Upper lobe of right lung (tissue), 1 donor: Measurements from ENCODE around the gene TBCK. TPM values are rescaled to one million over a fixed set of nuclear protein-coding genes. Genes with fewer than 3 reads are reported as not detected.
"Not testable (repeated sequence)": the region's sequence is repeated elsewhere in the genome, so short reads cannot be mapped to it uniquely, and the experiment has no call there.

Source experiments
- ATAC-seq: fragments of 200-7000 bp; cut with Tn5 transposase; one replicate; pipeline ENCODE4 v1.9.1; 2020; ENCODE audit warnings: mild to moderate bottlenecking, moderate library complexity
- DNase-seq: peaks from one replicate; pipeline ENCODE4 v3.0.0-alpha.2; 2020
- H3K27ac ChIP-seq: fragments of 200-600 bp; one replicate; pipeline ENCODE4 v1.8.0; 2022
- H3K27me3 ChIP-seq: fragments of 200-600 bp; one replicate; pipeline ENCODE4 v1.8.0; 2022; ENCODE audit warnings: mild to moderate bottlenecking
- H3K36me3 ChIP-seq: fragments of 200-600 bp; one replicate; pipeline ENCODE4 v1.8.0; 2022
- H3K4me1 ChIP-seq: fragments of 200-600 bp; one replicate; pipeline ENCODE4 v1.8.0; 2022
- H3K4me3 ChIP-seq: fragments of 200-600 bp; one replicate; pipeline ENCODE4 v1.8.0; 2022; ENCODE audit warnings: mild to moderate bottlenecking
- H3K9me3 ChIP-seq: fragments of 200-600 bp; one replicate; pipeline ENCODE4 v1.8.0; 2022
- intact Hi-C: fragments of 100-400 bp; cut with DNase I; formaldehyde crosslinking; loops from one replicate; pipeline ENCODE4 v1.11.0; 2022
- total RNA-seq: library from RNA; stranded (reverse); fragmentation: NEBNext Ultra II Directional; extraction: Animal tissue kit (Norgen Biotek cat#: 25700); gene quantifications from one replicate; pipeline ENCODE4 v1.2.1, GENCODE V29; 2021
- TF ChIP-seq, protein P1 (sequence below): fragments of 200-600 bp; IDR thresholded peaks from one replicate; pipeline ENCODE4 v1.8.0; 2022; ENCODE audit warnings: antibody characterized with exemption
- donor health status: DM: no; HTN: yes; CAD: no; lungs with severe emphysema.

TBCK gene
- total RNA-seq, 1 donor from 2014 or later: 51.7 TPM

- H3K4me1 ChIP-seq: no peaks in the 10 kb centered on the region
Observed at GRCh38 chr4:106334741-106335470, 18.9 kb upstream of the TBCK start.

GRCh38 chr4:106333186-106333585 is 17.2 kb upstream of the TBCK start:
- ATAC-seq (no peak), DNase-seq (no peak)
- TF ChIP-seq, protein P1, sequence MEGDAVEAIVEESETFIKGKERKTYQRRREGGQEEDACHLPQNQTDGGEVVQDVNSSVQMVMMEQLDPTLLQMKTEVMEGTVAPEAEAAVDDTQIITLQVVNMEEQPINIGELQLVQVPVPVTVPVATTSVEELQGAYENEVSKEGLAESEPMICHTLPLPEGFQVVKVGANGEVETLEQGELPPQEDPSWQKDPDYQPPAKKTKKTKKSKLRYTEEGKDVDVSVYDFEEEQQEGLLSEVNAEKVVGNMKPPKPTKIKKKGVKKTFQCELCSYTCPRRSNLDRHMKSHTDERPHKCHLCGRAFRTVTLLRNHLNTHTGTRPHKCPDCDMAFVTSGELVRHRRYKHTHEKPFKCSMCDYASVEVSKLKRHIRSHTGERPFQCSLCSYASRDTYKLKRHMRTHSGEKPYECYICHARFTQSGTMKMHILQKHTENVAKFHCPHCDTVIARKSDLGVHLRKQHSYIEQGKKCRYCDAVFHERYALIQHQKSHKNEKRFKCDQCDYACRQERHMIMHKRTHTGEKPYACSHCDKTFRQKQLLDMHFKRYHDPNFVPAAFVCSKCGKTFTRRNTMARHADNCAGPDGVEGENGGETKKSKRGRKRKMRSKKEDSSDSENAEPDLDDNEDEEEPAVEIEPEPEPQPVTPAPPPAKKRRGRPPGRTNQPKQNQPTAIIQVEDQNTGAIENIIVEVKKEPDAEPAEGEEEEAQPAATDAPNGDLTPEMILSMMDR: no peak
- Histone ChIP-seq H3K27ac (no peak overlapping the region), H3K4me1 (no peaks in the 10 kb centered on the region), H3K9me3 (no peaks in the 10 kb centered on the region), H3K4me3 (no peak overlapping the region), H3K27me3 (no peaks in the 10 kb centered on the region), H3K36me3 (peaks cover 99% of the 10 kb centered on the region)
- intact Hi-C loops: no loop called here

More at GRCh38 chr4:106334741-106335470, 18.9 kb upstream of the TBCK start:
- Histone ChIP-seq H3K4me3 (no peak overlapping the region), H3K27me3 (no peaks in the 10 kb centered on the region), H3K9me3 (no peaks in the 10 kb centered on the region), H3K27ac (no peak overlapping the region), H3K36me3 (peaks cover 90% of the 10 kb centered on the region)
- no peak for ATAC-seq
- DNase-seq: no peak
- TF ChIP-seq, protein P1: no peak
- intact Hi-C loops: no loop called here

- intact Hi-C loops: no loop called here
- no peak overlapping the region for H3K27ac ChIP-seq
- ATAC-seq (peak; percentile 68), DNase-seq (no peak)
- TF ChIP-seq, protein P1: peak; percentile 60
- peaks cover 84% of the 10 kb centered on the region for H3K36me3 ChIP-seq
- no peak overlapping the region for H3K4me3 ChIP-seq
- H3K9me3 ChIP-seq: no peaks in the 10 kb centered on the region
- no peaks in the 10 kb centered on the region for H3K4me1 ChIP-seq
- no peaks in the 10 kb centered on the region for H3K27me3 ChIP-seq
Observed at GRCh38 chr4:106329041-106329618, 13.1 kb upstream of the TBCK start.

DNA sequence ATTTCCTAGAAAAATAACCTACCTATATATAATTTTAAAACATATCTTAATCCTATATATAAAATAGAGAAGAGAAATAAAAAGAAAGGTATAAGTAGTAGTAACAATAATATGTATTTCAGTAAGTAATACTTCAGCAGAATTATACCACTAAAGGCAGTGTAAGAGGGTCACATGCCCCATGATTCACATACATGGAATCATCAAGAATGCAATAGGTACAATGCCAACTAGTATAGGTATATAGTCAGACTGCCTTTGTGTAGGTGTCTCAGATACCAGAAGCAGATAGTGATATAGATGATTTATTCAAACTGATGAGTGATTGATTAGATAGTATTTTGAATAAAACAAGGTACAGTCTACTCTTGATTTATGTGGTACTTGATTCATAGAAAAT is 9.8 kb upstream of the TBCK start:
- Histone ChIP-seq H3K27me3 (no peaks in the 10 kb centered on the region), H3K9me3 (no peaks in the 10 kb centered on the region), H3K4me3 (no peak overlapping the region), H3K36me3 (peaks cover 51% of the 10 kb centered on the region), H3K27ac (no peak overlapping the region), H3K4me1 (no peaks in the 10 kb centered on the region)
- ATAC-seq (no peak), DNase-seq (no peak)
- intact Hi-C loops: no loop called here
- TF ChIP-seq, protein P1: no peak

DNA sequence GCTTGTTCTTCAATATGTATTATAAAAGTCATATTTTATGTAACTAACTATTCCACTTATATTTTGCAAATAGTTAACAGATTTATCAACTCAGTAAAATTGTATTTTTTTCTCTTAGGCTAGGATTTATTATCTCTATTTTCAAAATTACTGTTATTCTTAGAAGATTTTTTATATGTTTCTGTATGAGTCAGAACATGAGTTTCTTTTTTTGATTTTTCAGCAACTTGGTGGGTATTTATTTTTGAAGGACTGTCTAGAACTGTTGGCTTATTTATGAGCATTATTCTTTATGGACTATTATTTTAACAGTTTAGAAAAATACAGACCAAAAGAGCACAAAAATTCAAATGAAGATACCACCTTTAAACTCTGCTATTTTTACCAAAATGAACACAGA is 7.1 kb upstream of the TBCK start:
- DNase-seq (no peak), ATAC-seq (no peak)
- Histone ChIP-seq H3K4me3 (no peak overlapping the region), H3K36me3 (peaks cover 25% of the 10 kb centered on the region), H3K27ac (no peak overlapping the region), H3K4me1 (peaks cover under 1% of the 10 kb centered on the region), H3K27me3 (no peaks in the 10 kb centered on the region), H3K9me3 (no peaks in the 10 kb centered on the region)
- TF ChIP-seq, protein P1: no peak
- intact Hi-C loops: no loop called here

- ATAC-seq, H3K9me3 ChIP-seq, DNase-seq, H3K4me3 ChIP-seq, intact Hi-C loops, H3K27ac ChIP-seq, H3K27me3 ChIP-seq: not testable (repeated sequence)
- H3K4me1 ChIP-seq: peaks cover 12% of the 10 kb centered on the region
- peaks cover 12% of the 10 kb centered on the region for H3K36me3 ChIP-seq
Observed at GRCh38 chr4:106321814-106322213, 5.8 kb upstream of the TBCK start.

- peaks cover 12% of the 10 kb centered on the region for H3K4me1 ChIP-seq
- DNase-seq, H3K27ac ChIP-seq, H3K36me3 ChIP-seq, H3K4me3 ChIP-seq, ATAC-seq, intact Hi-C loops, H3K9me3 ChIP-seq, H3K27me3 ChIP-seq: not testable (repeated sequence)
Observed at GRCh38 chr4:106321168-106321567, 5.2 kb upstream of the TBCK start.
